NCI-H524 (cell line): ENCODE measurements around the gene VSIG10L.

Experiments
- DNase-seq, 2 experiments: peaks; one replicate each; lab custom pipeline; 2025; lab: John Stamatoyannopoulos, UW

VSIG10L gene

DNA sequence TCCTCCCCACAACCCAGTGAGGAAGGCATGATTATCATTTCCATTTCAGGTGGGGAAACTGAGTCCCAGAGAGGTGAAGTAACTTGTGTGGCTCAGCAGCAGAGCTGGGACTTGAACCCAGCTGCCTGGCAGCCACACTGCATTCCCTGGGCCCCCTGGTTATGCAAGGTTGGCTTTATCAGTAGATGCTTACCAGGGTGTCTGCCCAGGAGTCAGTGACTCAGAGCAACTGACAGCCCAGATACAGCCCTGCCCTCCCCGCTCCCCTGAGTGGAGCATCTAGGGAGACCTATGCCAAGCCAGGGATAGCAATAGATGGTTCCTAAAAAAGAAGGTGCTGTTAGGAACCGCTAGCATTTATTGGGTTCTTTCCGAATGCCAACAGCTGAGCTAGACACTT is 24.6 kb downstream of the VSIG10L start:
- no peak for DNase-seq

DNA sequence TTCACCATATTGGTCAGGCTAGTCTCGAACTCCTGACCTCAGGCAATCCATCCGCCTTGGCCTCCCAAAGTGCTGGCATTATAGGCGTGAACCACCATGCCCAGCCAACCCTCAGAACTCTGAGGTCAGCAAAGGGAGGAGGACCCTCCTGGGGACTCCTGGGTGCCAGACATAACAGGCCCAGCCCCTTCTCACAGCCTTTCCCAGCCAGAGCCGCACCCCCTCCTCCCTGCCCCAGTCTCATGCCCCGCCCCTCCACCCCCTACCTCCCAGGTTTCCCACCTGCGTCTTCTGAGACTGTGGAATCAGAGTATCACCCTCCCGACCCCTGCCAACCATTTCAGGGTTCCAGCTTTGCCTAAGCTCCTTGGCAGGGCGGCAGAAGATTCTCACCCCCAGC is 25.3 kb downstream of the VSIG10L start:
- DNase-seq, result no peak

DNA sequence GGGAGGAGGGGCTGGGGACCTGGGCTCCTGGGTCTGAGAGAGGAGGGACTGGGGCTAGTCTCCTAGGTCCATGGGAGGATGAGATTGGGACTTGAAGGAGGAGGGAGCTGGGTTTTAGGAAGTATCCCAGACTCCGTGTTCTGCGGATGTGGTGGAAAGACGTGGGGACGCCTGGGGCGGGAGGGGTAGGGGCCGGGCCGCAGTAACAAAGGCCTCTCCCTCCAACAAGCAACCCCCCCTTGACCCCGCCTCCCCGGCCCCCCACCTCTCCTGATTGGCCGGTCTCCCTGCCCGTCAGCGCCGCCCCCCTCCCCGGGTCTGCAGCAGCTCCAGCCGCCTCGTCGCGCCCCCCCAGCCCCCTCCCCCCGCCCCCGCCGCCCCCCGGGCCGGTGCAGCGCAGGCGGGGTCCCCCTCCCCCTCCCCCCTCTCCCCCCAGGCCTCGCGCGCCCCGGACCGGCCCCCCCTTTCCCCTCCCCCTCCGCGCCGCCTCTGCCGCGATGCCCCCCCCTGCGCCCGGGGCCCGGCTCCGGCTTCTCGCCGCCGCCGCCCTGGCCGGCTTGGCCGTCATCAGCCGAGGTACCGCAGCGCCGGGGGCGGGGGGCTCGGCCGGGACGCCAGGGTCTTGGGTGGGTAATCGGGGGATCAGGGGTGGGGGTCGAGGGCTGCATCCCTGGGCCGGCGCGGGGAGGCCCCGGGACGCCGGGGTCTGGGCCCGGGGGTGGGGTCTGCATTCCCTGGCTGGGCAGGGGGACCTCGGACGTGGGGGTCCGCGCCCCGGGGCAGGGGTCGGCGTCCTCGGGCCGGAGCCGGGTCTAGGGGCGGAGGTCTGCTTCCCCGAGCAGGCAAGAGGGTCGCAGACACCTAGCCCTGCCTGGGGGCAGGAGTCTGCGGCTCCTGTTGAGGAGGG is 30.3 kb downstream of the VSIG10L start, which contains the start of gene IGLON5:
Gene IGLON5 (plus strand): TSS at position 294 of the 907 bp plus-strand sequence. CDS start 204 bp downstream, at position 498.
- DNase-seq, result no peak

DNA sequence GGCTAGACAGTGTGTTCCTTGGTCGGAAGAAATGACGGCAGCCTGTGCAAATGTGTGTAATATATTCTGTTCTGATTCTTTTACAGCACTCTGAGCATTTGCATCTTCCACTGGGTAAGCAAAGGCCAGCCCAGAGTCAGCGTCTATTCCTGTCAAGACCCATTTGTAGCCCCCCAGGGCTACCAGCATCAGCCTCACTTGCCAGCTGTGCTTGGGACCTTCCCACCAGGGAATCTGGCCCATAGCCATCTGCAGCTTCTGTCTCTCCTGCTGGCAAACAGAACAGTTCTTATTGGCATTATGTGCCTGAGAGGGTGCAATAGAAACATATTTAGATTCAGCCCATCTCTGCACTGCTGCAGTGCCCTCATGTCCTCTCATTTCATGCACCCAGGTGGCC is 36.5 kb downstream of the VSIG10L start:
- DNase-seq, result no peak

DNA sequence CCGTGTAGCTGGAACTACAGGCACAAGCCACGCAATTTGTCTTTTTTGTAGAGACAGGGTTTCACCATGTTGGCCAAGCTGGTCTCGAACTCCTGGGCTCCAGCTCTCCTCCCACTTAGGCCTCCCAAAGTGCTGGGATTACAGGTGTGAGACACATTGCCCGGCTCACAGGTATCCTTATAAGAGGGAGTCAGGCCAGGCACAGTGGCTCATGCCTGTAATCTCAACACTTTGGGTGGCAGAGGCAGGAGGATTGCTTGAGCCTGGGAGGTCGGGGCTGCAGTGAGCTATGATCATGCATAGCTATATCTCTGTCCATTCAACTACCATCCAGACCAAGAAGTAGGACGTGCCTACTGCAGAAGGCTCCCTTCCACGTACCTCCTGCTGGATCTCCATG is 40.7 kb downstream of the VSIG10L start:
- DNase-seq, result no peak

DNA sequence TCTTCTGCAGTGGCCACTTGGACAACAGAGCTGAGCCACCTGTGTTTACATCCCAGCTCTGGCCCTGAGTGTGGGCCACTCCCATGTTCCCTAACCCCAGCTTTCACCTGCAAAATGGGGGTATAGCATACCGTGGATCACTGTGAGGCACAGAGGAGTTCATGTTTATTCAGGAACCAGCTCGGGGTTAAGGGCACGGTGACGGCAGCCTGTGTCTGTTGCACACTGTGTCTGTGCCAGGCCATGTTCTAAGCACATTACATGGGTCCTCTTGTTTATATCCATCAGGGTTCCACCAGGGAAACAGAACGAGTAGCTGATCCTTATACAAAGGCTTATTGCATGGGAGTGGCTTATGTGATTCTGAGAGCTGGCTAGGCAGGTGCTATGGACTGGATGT is 44.5 kb downstream of the VSIG10L start:
- DNase-seq, result no peak

DNA sequence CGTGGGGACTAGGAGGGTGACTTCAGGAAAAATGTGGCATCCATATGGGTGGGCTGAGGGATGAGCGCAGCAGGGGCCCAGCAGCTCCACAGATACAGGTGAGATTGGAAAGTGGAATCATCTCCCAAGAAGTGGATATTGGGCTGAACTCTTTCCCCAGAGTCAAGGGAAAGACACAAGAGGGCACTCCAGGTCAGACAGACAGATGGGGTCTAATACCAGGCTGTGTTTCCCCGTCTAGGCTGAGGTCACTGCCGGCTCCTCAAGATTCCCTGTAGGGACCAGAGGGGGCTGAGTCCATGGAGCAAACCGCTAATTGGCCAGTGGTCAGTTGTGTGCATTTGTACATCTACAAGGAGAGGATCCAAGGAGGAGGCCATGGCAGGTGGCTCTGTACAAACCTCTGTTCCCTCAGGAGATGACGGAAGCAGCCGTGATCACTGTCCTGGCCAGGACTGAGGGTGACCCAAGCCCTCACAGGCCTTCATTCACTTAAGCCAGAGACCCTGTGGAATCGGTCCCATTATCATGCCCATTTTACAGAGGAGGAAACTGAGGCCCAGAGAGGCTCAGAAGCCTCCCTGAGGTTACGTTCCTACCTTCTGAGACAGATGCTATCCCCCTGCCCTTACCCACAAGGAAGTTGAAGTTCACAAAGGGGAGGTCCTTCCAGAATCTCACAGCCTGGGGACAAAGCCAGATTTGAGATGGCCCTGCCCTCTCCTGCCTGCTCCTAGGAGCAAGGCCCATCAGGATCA is 45.4 kb downstream of the VSIG10L start:
- no peak for DNase-seq

DNA sequence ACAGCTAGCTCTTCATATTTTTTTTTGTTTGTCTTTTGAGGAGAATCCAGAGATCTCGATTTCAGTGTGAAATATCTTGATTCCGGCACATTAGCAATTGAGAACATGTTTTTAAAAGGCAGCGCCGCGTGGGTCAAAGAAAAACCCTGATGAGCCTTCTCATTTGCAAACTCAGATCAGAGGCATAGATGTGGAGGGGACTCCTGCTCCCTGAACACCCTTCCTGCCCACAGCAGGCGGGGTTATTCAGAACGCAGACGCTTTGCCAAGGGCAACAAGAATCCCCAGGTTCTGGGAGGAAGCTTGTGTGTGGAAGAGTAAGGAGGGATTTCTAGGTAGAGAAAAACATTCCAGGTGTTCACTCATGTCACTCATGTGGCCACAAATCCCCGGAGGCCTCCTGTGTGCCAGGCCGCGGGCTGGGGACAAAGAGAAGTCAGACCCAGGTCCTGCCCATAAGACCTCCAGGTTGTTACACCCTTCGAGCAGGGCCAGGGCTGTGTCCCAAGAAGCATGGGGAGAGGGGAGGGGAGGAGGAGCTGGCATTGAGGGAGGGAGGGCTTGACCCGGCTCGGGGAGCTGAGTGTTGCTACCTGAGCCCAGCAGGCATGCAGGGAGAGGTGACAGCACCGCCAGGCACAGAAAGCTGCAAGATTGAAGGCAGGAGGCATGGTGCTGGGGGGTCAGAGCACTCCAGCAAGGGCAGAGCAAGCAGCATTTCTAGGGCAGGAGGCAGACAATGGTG is 46.4 kb downstream of the VSIG10L start:
- no peak for DNase-seq

DNA sequence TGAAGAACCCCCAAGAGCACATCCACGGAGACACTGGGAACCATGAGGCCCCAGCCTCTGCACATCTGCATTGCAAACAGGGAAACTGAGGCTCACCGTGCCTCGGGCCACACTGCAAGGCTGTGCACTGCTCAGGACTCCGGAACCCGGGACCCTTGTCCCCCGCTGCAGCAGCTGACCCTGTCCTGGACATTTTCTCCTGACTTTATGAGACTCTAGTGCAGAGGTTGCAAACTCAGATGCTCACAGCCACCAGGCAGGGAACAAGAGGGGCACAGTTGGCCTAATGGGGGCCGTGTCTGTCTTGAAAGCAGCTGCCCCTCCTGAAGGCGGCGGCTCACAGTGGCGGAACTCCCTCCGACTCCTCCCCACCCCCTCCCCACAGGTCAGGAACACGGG is 47.0 kb downstream of the VSIG10L start:
- no peak for DNase-seq

DNA sequence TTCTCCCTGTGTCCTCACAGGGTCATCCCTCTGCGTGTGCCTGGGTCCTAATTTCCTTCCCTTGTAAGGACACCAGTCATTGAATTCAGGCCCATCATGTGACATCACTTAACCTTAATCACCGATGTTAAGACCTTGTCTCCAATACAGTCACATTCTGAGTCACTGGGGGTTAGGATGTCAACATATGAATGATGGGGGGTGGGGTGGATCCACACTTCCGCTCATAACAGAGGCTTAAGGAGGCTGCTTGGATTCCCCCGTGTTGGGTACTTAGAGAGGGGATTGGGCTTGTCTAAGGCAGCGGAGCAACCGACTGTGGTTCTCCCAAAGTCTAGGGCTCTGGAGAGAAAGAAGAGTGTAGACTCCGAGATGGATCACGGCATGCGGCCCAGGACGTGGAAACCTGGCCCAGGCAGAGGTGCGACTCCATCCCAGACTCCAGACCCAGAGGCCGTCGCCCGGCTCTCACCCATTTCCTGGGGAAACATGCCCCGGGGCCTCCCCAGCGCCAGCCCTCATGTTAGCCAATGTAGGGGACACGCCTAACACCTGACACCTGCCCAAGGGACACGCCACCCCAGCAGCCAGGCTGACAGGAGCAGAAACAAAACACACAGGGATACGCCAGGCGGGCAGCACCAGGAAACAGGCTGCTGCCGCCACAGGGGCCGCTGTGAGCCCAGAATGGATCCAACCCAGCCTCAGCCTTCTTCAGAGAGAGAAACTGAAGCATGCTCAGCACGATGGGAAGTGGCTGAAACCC is 47.5 kb downstream of the VSIG10L start:
- DNase-seq, result no peak

DNA sequence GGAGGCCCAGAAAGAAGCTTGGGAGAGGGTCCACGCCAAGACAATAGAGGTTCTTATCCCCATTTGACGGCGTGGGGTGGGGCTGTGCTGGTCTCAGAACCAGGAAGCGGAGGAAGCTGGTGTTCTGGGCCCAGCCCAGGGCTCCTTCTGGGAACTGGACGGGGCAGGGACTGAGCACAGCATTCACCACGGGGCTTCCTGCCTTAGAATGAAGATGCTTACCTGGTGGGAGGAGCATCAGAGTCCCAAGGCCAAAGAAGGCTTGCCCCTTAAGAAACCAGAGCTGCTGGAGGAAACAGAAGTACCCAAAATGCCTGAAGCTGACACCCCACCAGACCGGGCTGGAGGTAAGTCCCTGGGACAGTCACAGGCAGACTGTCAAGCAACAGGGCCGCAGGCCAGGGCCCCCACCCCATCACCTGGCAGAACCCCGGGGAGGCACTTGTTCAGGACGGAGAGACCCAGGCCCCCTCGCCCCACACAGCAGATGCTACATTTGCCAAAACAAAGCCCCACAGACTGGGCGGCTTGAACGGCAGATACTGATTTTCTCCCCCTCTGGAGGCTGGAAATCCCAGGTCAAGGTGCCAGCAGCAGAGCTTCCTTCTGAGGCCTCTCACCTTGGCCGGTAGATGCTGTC is 48.2 kb downstream of the VSIG10L start:
- no peak for DNase-seq

DNA sequence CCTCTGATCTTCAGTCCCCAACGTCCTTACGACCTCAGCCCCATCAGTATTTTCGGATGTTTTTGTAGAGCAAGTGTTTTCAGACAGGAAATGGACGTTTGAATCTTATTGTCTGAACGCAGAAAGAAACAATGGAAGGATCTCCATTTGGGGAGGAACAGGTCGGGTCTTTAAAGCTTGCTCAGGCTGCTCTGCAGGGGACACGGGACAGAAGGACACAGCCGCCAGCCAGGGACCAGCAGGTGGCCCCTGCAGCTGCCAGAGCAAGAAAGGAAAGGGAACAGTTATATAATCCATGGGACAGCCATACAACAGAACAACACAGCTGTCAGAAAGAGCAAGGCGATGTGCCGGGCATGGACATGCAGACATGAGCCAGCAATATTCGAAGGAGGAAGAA is 49.0 kb downstream of the VSIG10L start:
- no peak for DNase-seq

DNA sequence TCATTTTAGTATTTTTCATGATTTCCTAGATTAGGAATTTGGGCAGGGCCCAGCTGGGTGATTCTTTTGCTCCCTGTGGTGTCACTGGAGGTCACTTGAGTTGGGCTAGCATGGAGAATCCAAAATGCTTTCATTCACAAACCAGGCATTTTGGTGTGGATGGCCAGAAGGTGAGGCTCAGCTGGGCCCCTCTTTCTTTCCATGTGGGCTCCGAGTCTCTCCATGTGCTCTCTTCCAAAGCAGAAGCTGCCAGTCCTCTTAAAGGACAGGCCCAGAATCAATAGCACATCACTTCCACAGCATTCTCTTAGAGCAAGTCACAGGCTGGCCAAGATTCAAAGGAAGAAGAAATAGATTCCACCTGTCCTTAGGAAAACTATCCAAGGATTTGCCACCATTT is 52.3 kb downstream of the VSIG10L start:
- no peak for DNase-seq

DNA sequence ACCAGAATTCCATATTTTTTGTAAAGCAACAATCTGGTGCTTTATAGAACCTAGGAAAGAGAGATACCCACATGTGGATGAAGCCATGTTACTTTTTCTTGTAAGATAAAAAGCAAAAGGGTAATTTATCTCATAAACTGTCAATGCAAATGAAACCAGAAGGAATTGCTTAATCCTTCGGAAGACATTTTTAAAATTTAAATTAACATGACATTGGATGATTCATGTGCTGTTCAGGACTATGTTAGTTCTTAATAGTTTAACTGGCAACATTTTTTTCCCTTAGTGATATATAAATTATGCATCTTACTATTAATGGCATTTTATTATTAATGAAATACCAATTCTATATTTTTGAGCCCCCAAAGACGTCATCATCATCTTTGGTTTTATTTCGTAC is 56.3 kb downstream of the VSIG10L start:
- no peak for DNase-seq

DNA sequence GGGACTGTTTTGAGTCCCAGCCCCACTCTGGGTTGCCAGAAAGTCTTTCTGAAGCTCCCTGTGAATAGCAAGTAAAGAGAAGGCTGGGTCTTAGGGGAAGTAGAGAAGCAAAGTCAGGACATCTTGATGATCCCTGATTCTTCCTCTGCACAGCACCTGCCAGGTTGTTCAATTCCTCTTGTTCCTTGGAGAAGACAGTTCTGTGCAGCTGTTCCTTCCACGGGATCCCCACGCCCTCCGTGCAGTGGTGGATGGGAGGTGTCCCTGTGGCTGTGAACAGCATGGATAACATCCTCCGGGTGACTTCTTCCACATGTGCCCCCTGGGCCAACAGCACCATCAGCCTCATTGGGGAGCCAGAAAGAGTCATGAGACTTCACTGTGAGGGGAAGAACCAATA is 59.6 kb downstream of the VSIG10L start:
- DNase-seq, result no peak
